ENCODE measurements around the gene GAPT. TPM values are rescaled to one million over a fixed set of nuclear protein-coding genes. Genes with fewer than 3 reads are reported as not detected.

Gene GAPT
- polyA plus RNA-seq, 2 of the 4 experiments (the other 2 are of a cell fraction) = not detected

DNA sequence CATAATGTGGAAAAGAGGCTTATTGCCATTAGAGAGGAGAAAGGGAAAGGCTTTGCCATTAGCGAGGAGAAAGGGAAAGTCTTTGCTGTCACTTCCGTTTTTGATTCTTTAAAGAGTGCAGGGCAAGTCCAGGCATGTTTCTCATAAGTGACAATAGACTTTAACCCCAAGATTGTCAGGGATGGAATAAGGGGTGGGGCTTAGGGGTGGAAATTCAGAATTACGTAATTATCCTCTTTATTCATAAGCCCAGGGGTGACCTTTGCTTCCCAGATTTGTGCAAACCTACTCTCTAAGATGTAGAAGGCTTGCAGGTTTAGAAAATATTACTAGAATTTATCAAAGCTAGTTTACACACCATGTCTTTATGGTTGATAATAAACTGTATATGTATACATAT is 29.1 kb upstream of the GAPT start (continued):
- TF ChIP-seq, protein P1, sequence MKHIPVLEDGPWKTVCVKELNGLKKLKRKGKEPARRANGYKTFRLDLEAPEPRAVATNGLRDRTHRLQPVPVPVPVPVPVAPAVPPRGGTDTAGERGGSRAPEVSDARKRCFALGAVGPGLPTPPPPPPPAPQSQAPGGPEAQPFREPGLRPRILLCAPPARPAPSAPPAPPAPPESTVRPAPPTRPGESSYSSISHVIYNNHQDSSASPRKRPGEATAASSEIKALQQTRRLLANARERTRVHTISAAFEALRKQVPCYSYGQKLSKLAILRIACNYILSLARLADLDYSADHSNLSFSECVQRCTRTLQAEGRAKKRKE (CRISPR knock-in tag; IDR thresholded peaks at IDR 0.05; ENCODE audit: low read depth) = no peak
- TF ChIP-seq TFCP2L1 (CRISPR knock-in tag; IDR thresholded peaks at IDR 0.05) = no peak
- no peak for TF ChIP-seq MAZ (IDR thresholded peaks at IDR 0.05; ENCODE audit: borderline replicate concordance, low read depth, low read length)
- TF ChIP-seq, protein P2, sequence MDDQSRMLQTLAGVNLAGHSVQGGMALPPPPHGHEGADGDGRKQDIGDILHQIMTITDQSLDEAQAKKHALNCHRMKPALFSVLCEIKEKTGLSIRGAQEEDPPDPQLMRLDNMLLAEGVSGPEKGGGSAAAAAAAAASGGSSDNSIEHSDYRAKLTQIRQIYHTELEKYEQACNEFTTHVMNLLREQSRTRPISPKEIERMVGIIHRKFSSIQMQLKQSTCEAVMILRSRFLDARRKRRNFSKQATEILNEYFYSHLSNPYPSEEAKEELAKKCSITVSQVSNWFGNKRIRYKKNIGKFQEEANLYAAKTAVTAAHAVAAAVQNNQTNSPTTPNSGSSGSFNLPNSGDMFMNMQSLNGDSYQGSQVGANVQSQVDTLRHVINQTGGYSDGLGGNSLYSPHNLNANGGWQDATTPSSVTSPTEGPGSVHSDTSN (IDR thresholded peaks at IDR 0.05) = no peak
- TF ChIP-seq SREBF2 (IDR thresholded peaks at IDR 0.05) = no peak
- TF ChIP-seq, protein P3, sequence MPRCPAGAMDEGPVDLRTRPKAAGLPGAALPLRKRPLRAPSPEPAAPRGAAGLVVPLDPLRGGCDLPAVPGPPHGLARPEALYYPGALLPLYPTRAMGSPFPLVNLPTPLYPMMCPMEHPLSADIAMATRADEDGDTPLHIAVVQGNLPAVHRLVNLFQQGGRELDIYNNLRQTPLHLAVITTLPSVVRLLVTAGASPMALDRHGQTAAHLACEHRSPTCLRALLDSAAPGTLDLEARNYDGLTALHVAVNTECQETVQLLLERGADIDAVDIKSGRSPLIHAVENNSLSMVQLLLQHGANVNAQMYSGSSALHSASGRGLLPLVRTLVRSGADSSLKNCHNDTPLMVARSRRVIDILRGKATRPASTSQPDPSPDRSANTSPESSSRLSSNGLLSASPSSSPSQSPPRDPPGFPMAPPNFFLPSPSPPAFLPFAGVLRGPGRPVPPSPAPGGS (IDR thresholded peaks at IDR 0.05) = no peak
- TF ChIP-seq NR3C1 (IDR thresholded peaks at IDR 0.05) = no peak
- TF ChIP-seq ZNF302 (CRISPR knock-in tag; IDR thresholded peaks at IDR 0.05) = no peak
- peak in 1 of 2 experiments; percentile 55; a peak in 1 of 5 replicates for TF ChIP-seq JUN (IDR thresholded peaks at IDR 0.05)
- TF ChIP-seq RCOR1 (IDR thresholded peaks at IDR 0.05; ENCODE audit: low read depth, low read length) = no peak
- TF ChIP-seq CBX2 (IDR thresholded peaks at IDR 0.05; ENCODE audit: borderline replicate concordance, low read depth) = no peak
- TF ChIP-seq NFE2L2 (conservative IDR thresholded peaks at IDR 0.05; ENCODE audit: low read length) = no peak
- TF ChIP-seq HDAC2 (IDR thresholded peaks at IDR 0.05) = no peak

DNA sequence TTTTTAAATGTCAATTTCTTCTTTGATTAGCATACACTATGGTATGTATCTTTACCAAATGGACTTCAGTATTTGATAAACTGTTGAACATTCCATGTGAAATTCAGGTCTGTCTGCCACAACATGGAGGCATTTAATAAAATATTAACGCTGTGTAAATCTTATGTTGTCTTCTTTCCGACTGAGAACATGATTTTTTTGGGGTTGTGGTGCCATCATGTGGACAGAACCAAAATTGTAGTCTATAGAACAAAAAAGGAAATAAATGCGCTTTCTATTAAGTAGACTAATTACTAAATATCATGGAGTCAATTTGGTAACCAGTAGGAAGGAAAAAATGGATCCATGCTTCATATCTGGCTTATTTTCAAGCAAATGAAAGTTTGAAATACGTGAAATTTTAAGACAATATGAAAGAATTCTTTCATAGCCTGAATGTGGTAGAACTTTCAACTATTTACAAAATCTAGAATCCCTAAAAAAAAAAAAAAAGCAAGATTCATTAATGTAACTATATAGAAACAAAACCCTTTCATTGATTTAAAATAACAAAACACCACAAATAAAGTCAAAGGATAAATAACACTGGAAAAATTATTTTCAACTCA is 28.5 kb upstream of the GAPT start:
- WGBS (ENCODE audit: missing lambda C conversion rate) = 3% methylated on average over 4 of the region's 4 CpGs
- CTCF ChIA-PET = interaction anchor here (0.6 to 10.0 kb wide), 14 partner anchors 59 to 1168 kb away, joined by 3 to 149 read pairs (median 5); no protein-coding TSS in a partner anchor
- H3K4me2 ChIP-seq = peak overlapping the region; percentile 67

DNA sequence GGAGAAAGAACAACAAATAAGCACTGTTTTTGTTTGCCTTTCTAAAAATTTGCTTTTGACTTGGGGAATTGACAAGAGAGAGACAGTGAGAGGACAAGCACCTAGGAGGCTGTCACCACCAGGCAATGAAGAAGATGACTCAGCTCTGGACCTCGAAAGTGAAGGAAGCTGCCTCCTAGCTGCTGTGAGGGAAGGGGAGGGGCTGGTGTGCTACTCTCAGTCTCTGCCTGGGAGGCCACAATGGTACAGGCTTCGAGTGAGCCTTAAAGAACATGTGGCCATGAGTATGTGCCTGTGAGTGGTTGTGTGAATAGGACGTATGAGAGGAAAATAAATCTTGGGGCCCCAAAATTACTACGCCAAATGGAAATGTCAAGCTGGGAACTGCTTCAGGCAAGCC is 24.3 kb upstream of the GAPT start:
- Histone ChIP-seq H3K4me3 (no peak overlapping the region), H3K4me1 (peaks cover 16% of the 10 kb centered on the region), H3K27ac (peak overlapping the region; percentile 8 to 33; a peak in 5 of 6 replicates), H3K4me2 (peak overlapping the region; percentile 46; the same call in 2 of the 3 replicates), H3K9me3 (no peaks in the 10 kb centered on the region)
- 45% methylated on average over 4 of the region's 4 CpGs for WGBS (ENCODE audit: missing lambda C conversion rate)
- CTCF ChIA-PET = interaction anchor here (0.9 to 10.0 kb wide), 6 partner anchors 569 to 1168 kb away, joined by 3 to 149 read pairs (median 5); no protein-coding TSS in a partner anchor
- POLR2A ChIA-PET = no interaction called here
- peak; percentile 89 to 91 for ATAC-seq
- FAIRE-seq = peak; percentile 85
- DNase-seq (ENCODE audit: low read depth in 1 of 2, low spot score in 1 of 2) = peak; percentile 25 to 70
- TF ChIP-seq FOSB (CRISPR knock-in tag; IDR thresholded peaks at IDR 0.05) (no peak), FOSL2 (IDR thresholded peaks at IDR 0.05) (no peak), FOSL2 (CRISPR knock-in tag; IDR thresholded peaks at IDR 0.05) (peak; percentile 50; the same call in 1 of the 2 replicates), PHF8 (IDR thresholded peaks at IDR 0.05; ENCODE audit: borderline replicate concordance, low read depth) (no peak), POLR2A (IDR thresholded peaks at IDR 0.05; ENCODE audit: low read length) (no peak), CHD4 (IDR thresholded peaks at IDR 0.05; ENCODE audit: borderline replicate concordance) (no peak), RNF2 (IDR thresholded peaks at IDR 0.05; ENCODE audit: borderline replicate concordance, low read depth) (no peak)
- TF ChIP-seq, protein P1 (CRISPR knock-in tag; IDR thresholded peaks at IDR 0.05; ENCODE audit: low read depth) = no peak
- TF ChIP-seq, protein P4, sequence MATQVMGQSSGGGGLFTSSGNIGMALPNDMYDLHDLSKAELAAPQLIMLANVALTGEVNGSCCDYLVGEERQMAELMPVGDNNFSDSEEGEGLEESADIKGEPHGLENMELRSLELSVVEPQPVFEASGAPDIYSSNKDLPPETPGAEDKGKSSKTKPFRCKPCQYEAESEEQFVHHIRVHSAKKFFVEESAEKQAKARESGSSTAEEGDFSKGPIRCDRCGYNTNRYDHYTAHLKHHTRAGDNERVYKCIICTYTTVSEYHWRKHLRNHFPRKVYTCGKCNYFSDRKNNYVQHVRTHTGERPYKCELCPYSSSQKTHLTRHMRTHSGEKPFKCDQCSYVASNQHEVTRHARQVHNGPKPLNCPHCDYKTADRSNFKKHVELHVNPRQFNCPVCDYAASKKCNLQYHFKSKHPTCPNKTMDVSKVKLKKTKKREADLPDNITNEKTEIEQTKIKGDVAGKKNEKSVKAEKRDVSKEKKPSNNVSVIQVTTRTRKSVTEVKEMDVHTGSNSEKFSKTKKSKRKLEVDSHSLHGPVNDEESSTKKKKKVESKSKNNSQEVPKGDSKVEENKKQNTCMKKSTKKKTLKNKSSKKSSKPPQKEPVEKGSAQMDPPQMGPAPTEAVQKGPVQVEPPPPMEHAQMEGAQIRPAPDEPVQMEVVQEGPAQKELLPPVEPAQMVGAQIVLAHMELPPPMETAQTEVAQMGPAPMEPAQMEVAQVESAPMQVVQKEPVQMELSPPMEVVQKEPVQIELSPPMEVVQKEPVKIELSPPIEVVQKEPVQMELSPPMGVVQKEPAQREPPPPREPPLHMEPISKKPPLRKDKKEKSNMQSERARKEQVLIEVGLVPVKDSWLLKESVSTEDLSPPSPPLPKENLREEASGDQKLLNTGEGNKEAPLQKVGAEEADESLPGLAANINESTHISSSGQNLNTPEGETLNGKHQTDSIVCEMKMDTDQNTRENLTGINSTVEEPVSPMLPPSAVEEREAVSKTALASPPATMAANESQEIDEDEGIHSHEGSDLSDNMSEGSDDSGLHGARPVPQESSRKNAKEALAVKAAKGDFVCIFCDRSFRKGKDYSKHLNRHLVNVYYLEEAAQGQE (IDR thresholded peaks at IDR 0.05) = no peak

More for the DNA sequence above, 28.5 kb upstream of the GAPT start:
- DNase-seq (ENCODE audit: low read depth in 1 of 2, low spot score in 1 of 2) = peak; percentile 31 to 79
- Histone ChIP-seq H3K9me3 (no peaks in the 10 kb centered on the region), H3K4me3 (no peak overlapping the region), H3K4me1 (peaks cover 27% of the 10 kb centered on the region), H3K27ac (peak overlapping the region; percentile 96 to 100)
- POLR2A ChIA-PET = no interaction called here
- TF ChIP-seq RCOR1 (IDR thresholded peaks at IDR 0.05; ENCODE audit: low read depth, low read length) (no peak), EP300 (IDR thresholded peaks at IDR 0.05) (0 out of 5 replicates have a peak, but pooled peaks of 1 of the 2 experiments have one; percentile 1), RAD21 (conservative IDR thresholded peaks at IDR 0.05 in 1 of 2, IDR thresholded peaks at IDR 0.05 in 1 of 2) (peak; percentile 91 to 93), GATA3 (IDR thresholded peaks at IDR 0.05; ENCODE audit: borderline replicate concordance) (no peak), EHMT2 (IDR thresholded peaks at IDR 0.05; ENCODE audit: low read depth) (no peak), SMC3 (IDR thresholded peaks at IDR 0.05) (peak; percentile 88)
- TF ChIP-seq, protein P5, sequence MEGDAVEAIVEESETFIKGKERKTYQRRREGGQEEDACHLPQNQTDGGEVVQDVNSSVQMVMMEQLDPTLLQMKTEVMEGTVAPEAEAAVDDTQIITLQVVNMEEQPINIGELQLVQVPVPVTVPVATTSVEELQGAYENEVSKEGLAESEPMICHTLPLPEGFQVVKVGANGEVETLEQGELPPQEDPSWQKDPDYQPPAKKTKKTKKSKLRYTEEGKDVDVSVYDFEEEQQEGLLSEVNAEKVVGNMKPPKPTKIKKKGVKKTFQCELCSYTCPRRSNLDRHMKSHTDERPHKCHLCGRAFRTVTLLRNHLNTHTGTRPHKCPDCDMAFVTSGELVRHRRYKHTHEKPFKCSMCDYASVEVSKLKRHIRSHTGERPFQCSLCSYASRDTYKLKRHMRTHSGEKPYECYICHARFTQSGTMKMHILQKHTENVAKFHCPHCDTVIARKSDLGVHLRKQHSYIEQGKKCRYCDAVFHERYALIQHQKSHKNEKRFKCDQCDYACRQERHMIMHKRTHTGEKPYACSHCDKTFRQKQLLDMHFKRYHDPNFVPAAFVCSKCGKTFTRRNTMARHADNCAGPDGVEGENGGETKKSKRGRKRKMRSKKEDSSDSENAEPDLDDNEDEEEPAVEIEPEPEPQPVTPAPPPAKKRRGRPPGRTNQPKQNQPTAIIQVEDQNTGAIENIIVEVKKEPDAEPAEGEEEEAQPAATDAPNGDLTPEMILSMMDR (IDR thresholded peaks at IDR 0.05) = peak; percentile 89
- FAIRE-seq = peak; percentile 88
- ATAC-seq = no peak

Measured in A549 (cell line).